Calu3 (cell line): ENCODE results near the gene TNFRSF8. TPM values are rescaled to one million over a fixed set of nuclear protein-coding genes. Genes with fewer than 3 reads are reported as not detected.

Experiments
- BruUV-seq: library from RNA; stranded (reverse); fragments of 400-500 nt; replicated peaks from 2 replicates; lab custom pipeline; 2021; lab: Mats Ljungman, UMichigan
- CTCF ChIA-PET: fragments of 300-600 bp; sonication (Branson Sonifier 250); formaldehyde crosslinking; loops from one replicate; lab custom pipeline; 2022; ENCODE audit warnings: antibody characterized with exemption; lab: Charles Lee
- DNase-seq: peaks from one replicate; pipeline ENCODE4 v3.0.0; 2022
- H3K27ac Mint-ChIP-seq: one replicate; pipeline ENCODE4 v1.8.0; 2022; ENCODE audit warnings: mixed read lengths; ENCODE audit not compliant: unreplicated experiment
- H3K27me3 Mint-ChIP-seq: one replicate; pipeline ENCODE4 v1.8.0; 2022; ENCODE audit warnings: mixed read lengths; ENCODE audit not compliant: unreplicated experiment
- H3K36me3 Mint-ChIP-seq: one replicate; pipeline ENCODE4 v1.8.0; 2022; ENCODE audit warnings: mild to moderate bottlenecking, moderate library complexity, mixed read lengths; ENCODE audit not compliant: insufficient read depth, unreplicated experiment
- H3K4me1 Mint-ChIP-seq: one replicate; pipeline ENCODE4 v1.8.0; 2022; ENCODE audit warnings: mild to moderate bottlenecking, low read depth, mixed read lengths; ENCODE audit not compliant: unreplicated experiment
- H3K4me3 Mint-ChIP-seq: one replicate; pipeline ENCODE4 v1.8.0; 2022; ENCODE audit warnings: mild to moderate bottlenecking, low read depth, moderate library complexity, mixed read lengths; ENCODE audit not compliant: unreplicated experiment
- H3K9me3 Mint-ChIP-seq: one replicate; pipeline ENCODE4 v1.8.0; 2022; ENCODE audit warnings: low read depth, mixed read lengths; ENCODE audit not compliant: unreplicated experiment
- intact Hi-C: fragments of 100-400 bp; cut with micrococcal nuclease; formaldehyde crosslinking; loops from one replicate; pipeline ENCODE4 v1.10.0; 2022; ENCODE audit not compliant: unreplicated experiment
- total RNA-seq: library from RNA; stranded (reverse); gene quantifications from 2 replicates; pipeline ENCODE4 v1.2.3, GENCODE V29; 2022
- TF ChIP-seq, protein P1 (sequence below): fragments of 200-600 bp; IDR thresholded peaks from one replicate; pipeline ENCODE4 v1.8.0; 2022; ENCODE audit warnings: antibody characterized with exemption; ENCODE audit not compliant: unreplicated experiment

TNFRSF8 gene
- total RNA-seq, 1 experiment from 2014 or later = not detected

- TF ChIP-seq, protein P1, sequence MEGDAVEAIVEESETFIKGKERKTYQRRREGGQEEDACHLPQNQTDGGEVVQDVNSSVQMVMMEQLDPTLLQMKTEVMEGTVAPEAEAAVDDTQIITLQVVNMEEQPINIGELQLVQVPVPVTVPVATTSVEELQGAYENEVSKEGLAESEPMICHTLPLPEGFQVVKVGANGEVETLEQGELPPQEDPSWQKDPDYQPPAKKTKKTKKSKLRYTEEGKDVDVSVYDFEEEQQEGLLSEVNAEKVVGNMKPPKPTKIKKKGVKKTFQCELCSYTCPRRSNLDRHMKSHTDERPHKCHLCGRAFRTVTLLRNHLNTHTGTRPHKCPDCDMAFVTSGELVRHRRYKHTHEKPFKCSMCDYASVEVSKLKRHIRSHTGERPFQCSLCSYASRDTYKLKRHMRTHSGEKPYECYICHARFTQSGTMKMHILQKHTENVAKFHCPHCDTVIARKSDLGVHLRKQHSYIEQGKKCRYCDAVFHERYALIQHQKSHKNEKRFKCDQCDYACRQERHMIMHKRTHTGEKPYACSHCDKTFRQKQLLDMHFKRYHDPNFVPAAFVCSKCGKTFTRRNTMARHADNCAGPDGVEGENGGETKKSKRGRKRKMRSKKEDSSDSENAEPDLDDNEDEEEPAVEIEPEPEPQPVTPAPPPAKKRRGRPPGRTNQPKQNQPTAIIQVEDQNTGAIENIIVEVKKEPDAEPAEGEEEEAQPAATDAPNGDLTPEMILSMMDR = no peak
- CTCF ChIA-PET = no interaction called here
- no TSS peak for BruUV-seq
- no peaks in the 10 kb centered on the region for H3K27me3 Mint-ChIP-seq
- H3K36me3 Mint-ChIP-seq = no peaks in the 10 kb centered on the region
- H3K9me3 Mint-ChIP-seq = no peaks in the 10 kb centered on the region
- intact Hi-C loops = no loop called here
- no peak for DNase-seq
- no peak overlapping the region for H3K4me3 Mint-ChIP-seq
- peaks cover 16% of the 10 kb centered on the region for H3K4me1 Mint-ChIP-seq
- no peak overlapping the region for H3K27ac Mint-ChIP-seq
Observed at GRCh38 chr1:12144236-12144635, 81.1 kb downstream of the TNFRSF8 start.

DNA sequence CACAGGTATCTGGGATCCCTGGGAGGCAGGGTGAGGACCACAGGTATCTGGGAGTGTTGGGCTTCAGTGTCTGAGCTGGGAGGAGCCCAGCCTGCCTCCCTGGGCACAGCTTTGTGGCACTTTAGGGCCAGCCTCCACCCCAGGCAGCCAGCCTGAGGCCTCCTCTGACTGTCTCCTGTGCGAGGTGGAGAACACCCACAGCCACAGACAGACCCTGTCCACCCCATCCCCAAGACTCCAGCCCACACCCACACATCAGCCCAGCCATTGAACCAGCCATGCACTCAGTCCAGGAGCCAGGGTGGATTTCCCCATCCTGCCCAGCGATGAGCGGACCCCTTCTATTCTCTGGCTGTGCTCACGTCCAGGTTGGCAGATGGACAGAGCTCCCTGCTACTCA lies 81.9 kb downstream of the TNFRSF8 start:
- H3K27me3 Mint-ChIP-seq = no peaks in the 10 kb centered on the region
- H3K4me1 Mint-ChIP-seq = peaks cover 16% of the 10 kb centered on the region
- BruUV-seq = no TSS peak
- DNase-seq = no peak
- no peaks in the 10 kb centered on the region for H3K9me3 Mint-ChIP-seq
- CTCF ChIA-PET = no interaction called here
- TF ChIP-seq, protein P1 = no peak
- intact Hi-C loops = no loop called here
- H3K36me3 Mint-ChIP-seq = no peaks in the 10 kb centered on the region
- H3K4me3 Mint-ChIP-seq = no peak overlapping the region
- no peak overlapping the region for H3K27ac Mint-ChIP-seq

- Mint-ChIP-seq H3K4me3 (no peak overlapping the region), H3K9me3 (no peaks in the 10 kb centered on the region), H3K27ac (no peak overlapping the region), H3K27me3 (no peaks in the 10 kb centered on the region), H3K36me3 (no peaks in the 10 kb centered on the region), H3K4me1 (peaks cover 16% of the 10 kb centered on the region)
- TF ChIP-seq, protein P1 = no peak
- CTCF ChIA-PET = no interaction called here
- BruUV-seq = no TSS peak
- intact Hi-C loops = no loop called here
- no peak for DNase-seq
Observed at GRCh38 chr1:12145616-12146342, 82.7 kb downstream of the TNFRSF8 start.

GRCh38 chr1:12146343-12147112 lies 83.4 kb downstream of the TNFRSF8 start:
- Mint-ChIP-seq H3K9me3 (no peaks in the 10 kb centered on the region), H3K4me1 (peaks cover 16% of the 10 kb centered on the region), H3K4me3 (no peak overlapping the region), H3K36me3 (no peaks in the 10 kb centered on the region), H3K27me3 (no peaks in the 10 kb centered on the region), H3K27ac (no peak overlapping the region)
- BruUV-seq = no TSS peak
- TF ChIP-seq, protein P1 = no peak
- DNase-seq = no peak
- CTCF ChIA-PET = interaction anchor here (1.2 kb wide), 1 partner anchor 22 kb away, joined by 3 read pairs; no protein-coding TSS in a partner anchor
- intact Hi-C loops = no loop called here
